H1 (cell line): ENCODE data around the gene GPER1.

Source experiments
- CEBPB ChIP-seq: IDR thresholded peaks from 2 replicates; pipeline ENCODE4 v1.6.1; 2012; ENCODE audit warnings: low read depth, low read length
- CREB1 ChIP-seq: IDR thresholded peaks from 2 replicates; pipeline ENCODE4 v1.6.1; 2012; ENCODE audit warnings: inconsistent platforms
- CTCF ChIP-seq, 3 experiments: IDR thresholded peaks; 1 replicate in 2 of 3; 2 replicates in 1 of 3; pipeline versions ENCODE4 v1.5.1 to v1.6.1; 2011; ENCODE audit warnings: low read length in 3 of 3, mild to moderate bottlenecking in 3 of 3, inconsistent platforms in 2 of 3, low read depth in 1 of 3, moderate library complexity in 1 of 3; ENCODE audit not compliant: insufficient read depth in 1 of 3; ENCODE audit errors: control extremely low read depth in 1 of 3
- EP300 ChIP-seq, 2 experiments: IDR thresholded peaks; 1 replicate in 1 of 2; 2 replicates in 1 of 2; pipeline ENCODE4 v1.6.1; 2011 to 2012; ENCODE audit warnings: low read depth in 2 of 2, low read length in 2 of 2, mild to moderate bottlenecking in 2 of 2, borderline replicate concordance in 1 of 2, inconsistent platforms in 1 of 2, moderate library complexity in 1 of 2
- KDM1A ChIP-seq: fragments of 200-600, 300-600 bp; sonication (generic); IDR thresholded peaks from 2 replicates; pipeline ENCODE4 v1.7.1; 2016; ENCODE audit warnings: mild to moderate bottlenecking, low read length, borderline replicate concordance
- MAX ChIP-seq: IDR thresholded peaks from 2 replicates; pipeline ENCODE4 v1.6.1; 2012; ENCODE audit warnings: inconsistent platforms
- NRF1 ChIP-seq: IDR thresholded peaks from 2 replicates; pipeline ENCODE4 v1.6.1; 2011; ENCODE audit warnings: mild to moderate bottlenecking, low read depth, low read length, improper control_type of control experiment
- POLR2A ChIP-seq, 2 experiments: IDR thresholded peaks; 1 replicate in 1 of 2; 2 replicates in 1 of 2; pipeline ENCODE4 v1.6.1; 2011; ENCODE audit warnings: low read depth in 2 of 2, low read length in 2 of 2, mild to moderate bottlenecking in 2 of 2; ENCODE audit errors: control extremely low read depth in 1 of 2
- RFX5 ChIP-seq: IDR thresholded peaks from 2 replicates; pipeline ENCODE4 v1.6.1; 2011; ENCODE audit warnings: low read depth, low read length, improper control_type of control experiment, borderline replicate concordance
- SRF ChIP-seq: IDR thresholded peaks from 2 replicates; pipeline ENCODE4 v1.6.1; 2011; ENCODE audit warnings: mild to moderate bottlenecking, low read depth, low read length, moderate library complexity
- TCF12 ChIP-seq: IDR thresholded peaks from 2 replicates; pipeline ENCODE4 v1.6.1; 2011; ENCODE audit warnings: low read depth, mild to moderate bottlenecking, low read length

- TF ChIP-seq POLR2A (IDR thresholded peaks at IDR 0.05; ENCODE audit: control extremely low read depth in 1 of 2, low read depth in 2 of 2, low read length in 2 of 2) (no peak), CTCF (IDR thresholded peaks at IDR 0.05; ENCODE audit: control extremely low read depth in 1 of 3, insufficient read depth in 1 of 3, low read depth in 1 of 3, low read length in 3 of 3) (no peak), CEBPB (no peak), RFX5 (no peak), SRF (no peak), MAX (no peak), KDM1A (no peak), EP300 (IDR thresholded peaks at IDR 0.05; ENCODE audit: borderline replicate concordance in 1 of 2, low read depth in 2 of 2, low read length in 2 of 2) (no peak), NRF1 (no peak), CREB1 (no peak), TCF12 (no peak)
These were observed 54.2 kb downstream of the GPER1 start for GRCh38 chr7:1142051-1142635.
